Measurements from ENCODE around the gene WFDC5. TPM values are rescaled to one million over a fixed set of nuclear protein-coding genes. Genes with fewer than 3 reads are reported as not detected.

The WFDC5 gene
- total and polyA plus RNA-seq, 9 of the 15 experiments (the other 6 are each of a cell fraction or from before 2014, with no cell fraction given): not detected

DNA sequence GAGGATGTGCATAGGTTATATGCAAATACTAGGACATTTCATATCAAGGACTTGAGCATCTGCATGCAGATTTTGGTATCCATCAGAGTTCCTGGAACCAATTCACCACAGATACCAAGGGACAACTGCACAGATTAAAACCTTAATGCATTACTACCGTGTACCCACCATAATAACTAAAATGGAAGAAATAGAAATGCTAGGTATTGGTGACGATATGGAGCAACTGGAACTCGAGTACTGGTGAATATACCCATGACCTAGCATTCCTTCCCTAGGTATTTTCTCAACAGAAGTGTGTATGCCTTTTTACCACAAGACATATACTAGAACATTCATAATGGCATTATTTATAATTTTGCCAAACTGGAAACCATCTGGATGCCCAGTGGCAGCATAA, 32.5 kb downstream of the WFDC5 start:
- Histone ChIP-seq H3K4me1 (replicated peaks in 1 of 2; ENCODE audit: control insufficient read depth in 2 of 2, insufficient read depth in 2 of 2, low read length in 2 of 2) (no peaks in the 10 kb centered on the region), H3K9me1 (ENCODE audit: control insufficient read depth, insufficient read depth, low read length) (no peaks in the 10 kb centered on the region), H3K36me3 (ENCODE audit: control insufficient read depth, insufficient read depth, low read length) (peaks cover 19% of the 10 kb centered on the region; the same call in 2 of the 3 replicates), H3K9ac (ENCODE audit: insufficient read depth in 1 of 2, low read depth in 2 of 2, low read length in 2 of 2) (no peak overlapping the region), H3K4me2 (ENCODE audit: insufficient read depth, low read length) (no peak overlapping the region), H3K79me2 (ENCODE audit: control insufficient read depth, insufficient read depth, low read length) (no peaks in the 10 kb centered on the region), H3K27ac (ENCODE audit: extremely low read depth, low read depth, low read length) (no peak overlapping the region), H4K20me1 (replicated peaks; ENCODE audit: control insufficient read depth, insufficient read depth, low read length) (no peaks in the 10 kb centered on the region), H3K27me3 (ENCODE audit: control insufficient read depth in 2 of 2, insufficient read depth in 2 of 2, low read length in 2 of 2) (no peaks in the 10 kb centered on the region), H3K4me3 (no peak overlapping the region), H2AFZ (ENCODE audit: low read depth, low read length) (no peak overlapping the region), H3K9me3 (replicated peaks; ENCODE audit: control insufficient read depth, insufficient read depth, low read depth, low read length) (no peaks in the 10 kb centered on the region)
- BruUV-seq (replicated peaks): no TSS peak
- no peak for ATAC-seq
- no peak for FAIRE-seq
- TF ChIP-seq ZNF232 (CRISPR knock-in tag; IDR thresholded peaks at IDR 0.05) (no peak), ZNF395 (CRISPR knock-in tag; IDR thresholded peaks at IDR 0.05) (no peak)
- in situ Hi-C loops (cut with MboI): no loop called here
- no peak for DNase-seq (ENCODE audit: extremely low read depth in 1 of 4, low spot score in 3 of 4)
- 88% methylated on average over 3 of the region's 3 CpGs for WGBS (ENCODE audit: insufficient coverage, low coverage, missing lambda C conversion rate)
- intact Hi-C loops (cut with micrococcal nuclease): no loop called here
- POLR2A ChIA-PET: no interaction called here
- CTCF ChIA-PET (ENCODE audit: low intra/inter-chr PET ratio): no interaction called here

- Histone ChIP-seq H3K9me3 (replicated peaks; ENCODE audit: control insufficient read depth, insufficient read depth, low read depth, low read length) (no peaks in the 10 kb centered on the region), H3K4me2 (ENCODE audit: insufficient read depth, low read length) (no peak overlapping the region), H3K4me3 (no peak overlapping the region), H3K36me3 (ENCODE audit: control insufficient read depth, insufficient read depth, low read length) (peaks cover 32% of the 10 kb centered on the region; the same call in 2 of the 3 replicates), H3K9ac (ENCODE audit: insufficient read depth in 1 of 2, low read depth in 2 of 2, low read length in 2 of 2) (no peak overlapping the region), H3K27me3 (ENCODE audit: control insufficient read depth in 2 of 2, insufficient read depth in 2 of 2, low read length in 2 of 2) (no peaks in the 10 kb centered on the region), H3K27ac (ENCODE audit: extremely low read depth, low read depth, low read length) (no peak overlapping the region), H3K9me1 (ENCODE audit: control insufficient read depth, insufficient read depth, low read length) (no peaks in the 10 kb centered on the region), H3K79me2 (ENCODE audit: control insufficient read depth, insufficient read depth, low read length) (no peaks in the 10 kb centered on the region), H2AFZ (ENCODE audit: low read depth, low read length) (no peak overlapping the region), H4K20me1 (replicated peaks; ENCODE audit: control insufficient read depth, insufficient read depth, low read length) (no peaks in the 10 kb centered on the region), H3K4me1 (replicated peaks in 1 of 2; ENCODE audit: control insufficient read depth in 2 of 2, insufficient read depth in 2 of 2, low read length in 2 of 2) (no peaks in the 10 kb centered on the region)
- DNase-seq (ENCODE audit: extremely low read depth in 1 of 4, low spot score in 3 of 4) (peak in 3 of 4 experiments; percentile 13 to 62 (median 57)), FAIRE-seq (no peak), ATAC-seq (peak; percentile 85)
- ChIA-PET POLR2A (interaction anchor here (0.6 kb wide), 1 partner anchor 14 kb away, joined by 3 read pairs; no protein-coding TSS in a partner anchor), CTCF (ENCODE audit: low intra/inter-chr PET ratio) (no interaction called here)
- WGBS (ENCODE audit: insufficient coverage, low coverage, missing lambda C conversion rate): 81% methylated on average over 5 of the region's 5 CpGs
- TF ChIP-seq, protein P1, sequence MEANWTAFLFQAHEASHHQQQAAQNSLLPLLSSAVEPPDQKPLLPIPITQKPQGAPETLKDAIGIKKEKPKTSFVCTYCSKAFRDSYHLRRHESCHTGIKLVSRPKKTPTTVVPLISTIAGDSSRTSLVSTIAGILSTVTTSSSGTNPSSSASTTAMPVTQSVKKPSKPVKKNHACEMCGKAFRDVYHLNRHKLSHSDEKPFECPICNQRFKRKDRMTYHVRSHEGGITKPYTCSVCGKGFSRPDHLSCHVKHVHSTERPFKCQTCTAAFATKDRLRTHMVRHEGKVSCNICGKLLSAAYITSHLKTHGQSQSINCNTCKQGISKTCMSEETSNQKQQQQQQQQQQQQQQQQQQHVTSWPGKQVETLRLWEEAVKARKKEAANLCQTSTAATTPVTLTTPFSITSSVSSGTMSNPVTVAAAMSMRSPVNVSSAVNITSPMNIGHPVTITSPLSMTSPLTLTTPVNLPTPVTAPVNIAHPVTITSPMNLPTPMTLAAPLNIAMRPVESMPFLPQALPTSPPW (CRISPR knock-in tag; IDR thresholded peaks at IDR 0.05): no peak
- TF ChIP-seq CTCF (IDR thresholded peaks at IDR 0.05 in 2 of 3, conservative IDR thresholded peaks at IDR 0.05 in 1 of 3; ENCODE audit: insufficient read depth in 2 of 3, low read depth in 1 of 3, low read length in 3 of 3): peak; percentile 32 to 46 (median 46); a peak in 3 of 6 replicates
- in situ Hi-C loops (cut with MboI) (no loop called here), intact Hi-C loops (cut with micrococcal nuclease) (no loop called here)
- BruUV-seq (replicated peaks): no TSS peak
Observed at GRCh38 chr20:45080867-45081624, 33.9 kb downstream of the WFDC5 start.

All from K562 (cell line).